ENCODE data around the gene TRPM2. TPM values are rescaled to one million over a fixed set of nuclear protein-coding genes. Genes with fewer than 3 reads are reported as not detected.

TRPM2 gene
- total and polyA plus RNA-seq, 12 donors = 1.5 to 28.3 (median 11.3) TPM

DNA sequence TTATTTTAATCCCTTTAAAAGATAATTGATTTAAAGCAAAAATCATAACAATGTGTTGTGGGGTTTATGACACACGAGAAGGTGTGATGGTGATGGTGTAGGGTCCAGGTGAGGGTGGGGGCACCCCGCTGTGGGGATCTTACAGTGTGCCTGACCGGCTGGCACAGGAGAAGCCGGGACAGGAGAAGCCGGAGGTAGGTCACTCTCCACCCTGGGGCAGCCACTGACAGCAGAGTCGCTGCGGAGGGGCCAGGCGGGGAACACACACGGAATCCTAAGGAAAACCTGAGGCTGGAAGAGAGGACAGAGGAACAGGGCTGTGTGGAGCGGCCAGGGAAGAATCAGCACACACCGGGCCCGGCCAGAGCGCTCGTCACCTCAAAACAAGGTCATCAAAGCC lies 97.6 kb downstream of the TRPM2 start:
- WGBS, 4 donors = 81 to 88% (median 83%) methylated on average over 14 of the region's 14 CpGs
- DNase-seq = peak in 2 of 7 donors; percentile 2 to 3
- intact Hi-C loops (cut with DNase I) = loop anchor here in 1 of 2 donors (5.0 to 10.0 kb wide), 2 partner anchors 106 to 1801 kb away; no protein-coding TSS in a partner anchor
- TF ChIP-seq CTCF (IDR thresholded peaks at IDR 0.05) (no peak), POLR2A (IDR thresholded peaks at IDR 0.05) (no peak)
- Histone ChIP-seq H3K27ac (no peak overlapping the region), H3K27me3 (peaks cover 3% of the 10 kb centered on the region), H3K9me3 (replicated peaks in 1 of 3) (no peaks in the 10 kb centered on the region), H3K36me3 (replicated peaks in 1 of 2) (no peaks in the 10 kb centered on the region), H3K4me3 (no peak overlapping the region), H3K4me1 (replicated peaks in 1 of 2) (peaks cover under 1 to 1% of the 10 kb centered on the region in 2 donors)

DNA sequence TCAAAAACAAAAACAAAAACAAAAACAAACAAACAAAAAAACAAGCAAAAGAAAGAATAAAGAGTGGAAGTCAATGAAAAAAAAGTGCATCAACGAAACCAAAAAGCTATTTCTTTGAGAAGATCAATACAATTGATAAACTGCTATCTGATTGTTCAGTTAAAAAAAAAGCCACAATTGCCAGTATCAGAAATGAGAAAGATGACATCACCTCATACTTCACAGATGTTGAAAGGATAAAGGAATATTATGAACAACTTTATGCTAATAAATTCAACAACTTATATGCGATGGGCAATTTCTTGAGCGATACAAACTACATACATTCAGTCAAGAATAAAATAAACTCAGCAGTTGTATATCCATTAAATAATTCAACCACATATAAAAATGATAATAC lies 99.7 kb downstream of the TRPM2 start:
- Histone ChIP-seq H3K36me3 (replicated peaks in 1 of 2) (no peaks in the 10 kb centered on the region), H3K4me3 (no peak overlapping the region), H3K4me1 (replicated peaks in 1 of 2) (peaks cover 4 to 5% of the 10 kb centered on the region in 2 donors), H3K9me3 (replicated peaks in 1 of 3) (no peaks in the 10 kb centered on the region), H3K27me3 (peaks cover 3% of the 10 kb centered on the region), H3K27ac (no peak overlapping the region)
- WGBS, 4 donors = 89 to 96% (median 91%) methylated on average over 3 of the region's 3 CpGs
- TF ChIP-seq POLR2A (IDR thresholded peaks at IDR 0.05) = no peak
- TF ChIP-seq CTCF (IDR thresholded peaks at IDR 0.05) = no peak
- intact Hi-C loops (cut with DNase I) = loop anchor here in 1 of 2 donors (5.0 to 10.0 kb wide), 2 partner anchors 108 to 1799 kb away; no protein-coding TSS in a partner anchor
- no peak for DNase-seq

DNA sequence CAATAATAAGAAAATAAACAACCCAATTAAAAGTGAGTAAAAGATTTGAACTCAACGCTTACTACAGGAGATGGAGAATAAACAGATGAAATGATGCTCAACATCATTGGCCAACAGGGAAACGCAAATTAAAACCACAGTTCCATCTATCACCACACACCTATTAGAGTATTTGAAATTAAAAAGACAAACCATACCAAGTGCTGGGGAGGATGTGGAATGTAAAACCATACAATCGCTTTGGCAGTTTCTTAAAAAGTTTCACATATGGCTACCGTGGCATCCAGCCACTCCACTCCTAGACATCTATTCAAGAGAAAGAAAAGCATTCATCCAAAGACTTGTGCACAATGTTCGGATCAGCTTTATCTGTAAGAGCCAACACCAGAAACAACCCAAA lies 100.6 kb downstream of the TRPM2 start:
- DNase-seq = no peak
- Histone ChIP-seq H3K27me3 (peaks cover 3% of the 10 kb centered on the region), H3K4me1 (replicated peaks in 1 of 2) (peaks cover 4 to 5% of the 10 kb centered on the region in 2 donors), H3K9me3 (replicated peaks in 1 of 3) (no peaks in the 10 kb centered on the region), H3K27ac (no peak overlapping the region), H3K36me3 (replicated peaks in 1 of 2) (no peaks in the 10 kb centered on the region), H3K4me3 (no peak overlapping the region)
- TF ChIP-seq POLR2A (IDR thresholded peaks at IDR 0.05) (no peak), CTCF (IDR thresholded peaks at IDR 0.05) (no peak)
- intact Hi-C loops (cut with DNase I) = loop anchor here in 1 of 2 donors (5.0 to 10.0 kb wide), 2 partner anchors 109 to 1798 kb away; no protein-coding TSS in a partner anchor
- WGBS, 4 donors = 87 to 94% (median 93%) methylated on average over 5 of the region's 5 CpGs

DNA sequence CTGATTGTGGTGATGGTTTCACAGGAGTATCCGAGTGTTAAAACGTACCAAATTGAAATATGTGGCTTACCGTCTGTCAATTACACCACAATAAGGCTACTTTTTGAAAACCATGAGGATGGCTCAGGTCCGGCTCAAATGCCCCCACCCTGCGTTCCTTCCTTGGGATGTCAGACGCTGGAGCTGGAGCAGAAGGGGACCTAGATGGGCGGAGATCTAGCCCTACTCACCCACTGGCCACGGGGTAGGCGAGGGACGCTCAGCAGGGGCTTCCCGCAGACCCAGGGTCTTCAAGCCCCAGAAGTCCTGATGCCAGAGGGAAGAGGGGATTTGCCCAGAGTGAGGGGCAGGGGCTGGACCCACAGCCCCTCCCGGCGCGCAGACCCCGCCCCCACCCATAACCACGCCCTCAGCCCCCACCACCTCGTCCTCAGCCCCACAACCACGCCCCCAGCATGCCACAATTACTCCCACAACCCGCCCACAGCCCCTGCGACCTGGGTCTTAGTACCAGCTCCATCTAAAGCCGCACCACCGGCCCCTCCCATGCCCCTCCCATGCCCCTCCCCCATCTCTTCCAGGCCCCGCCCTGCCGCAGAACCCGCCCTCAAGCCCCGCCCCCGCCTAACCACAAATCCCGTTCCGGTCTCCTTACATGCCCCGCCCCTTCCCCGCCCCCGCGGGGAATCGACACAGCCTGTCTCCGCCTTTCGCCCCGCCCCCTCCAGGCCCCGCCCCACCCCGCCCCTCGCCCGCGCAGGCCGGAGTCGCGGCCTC lies 101.5 kb downstream of the TRPM2 start, which contains the start of gene LRRC3:
TSS of gene LRRC3 (plus strand) at position 764 of the 777 bp plus-strand sequence. CDS start 1,135 bp downstream, outside the sequence.
- Histone ChIP-seq H3K4me1 (replicated peaks in 1 of 2) (peaks cover 4 to 5% of the 10 kb centered on the region in 2 donors), H3K36me3 (replicated peaks in 1 of 2) (no peaks in the 10 kb centered on the region), H3K4me3 (peak within 1 kb of the TSS in 3 of 4 donors; percentile 25 to 98 (median 40)), H3K27me3 (no peaks in the 10 kb centered on the region), H3K27ac (peak within 1 kb of the TSS in 1 of 5 donors; percentile 43), H3K9me3 (replicated peaks in 1 of 3) (no peaks in the 10 kb centered on the region)
- 6 to 17% (median 10%) methylated on average over 9 to 45 of the region's 45 CpGs for WGBS, 4 donors
- intact Hi-C loops (cut with DNase I) = loop anchor here in 1 of 2 donors (5.0 to 10.0 kb wide), 2 partner anchors 110 to 1797 kb away; no protein-coding TSS in a partner anchor
- peak; percentile 84 to 93 (median 90) for DNase-seq
- TF ChIP-seq CTCF (IDR thresholded peaks at IDR 0.05) (no peak), POLR2A (IDR thresholded peaks at IDR 0.05) (no peak)
